ENCODE results near the gene SPRYD7.
"Not testable (repeated sequence)": the region's sequence is repeated elsewhere in the genome, so short reads cannot be mapped to it uniquely, and the experiment has no call there.

SPRYD7 gene
- total RNA-seq, result 6.3 to 7.5 reads per million in 2 experiments

GRCh38 chr13:49936075-49936967, at the start of gene SPRYD7:
Gene SPRYD7, minus strand, starts transcription at chr13:49936340. Its CDS starts 105 bp downstream, at chr13:49936235.
- peak; percentile 85 for DNase-seq (ENCODE audit: low read depth)

DNA sequence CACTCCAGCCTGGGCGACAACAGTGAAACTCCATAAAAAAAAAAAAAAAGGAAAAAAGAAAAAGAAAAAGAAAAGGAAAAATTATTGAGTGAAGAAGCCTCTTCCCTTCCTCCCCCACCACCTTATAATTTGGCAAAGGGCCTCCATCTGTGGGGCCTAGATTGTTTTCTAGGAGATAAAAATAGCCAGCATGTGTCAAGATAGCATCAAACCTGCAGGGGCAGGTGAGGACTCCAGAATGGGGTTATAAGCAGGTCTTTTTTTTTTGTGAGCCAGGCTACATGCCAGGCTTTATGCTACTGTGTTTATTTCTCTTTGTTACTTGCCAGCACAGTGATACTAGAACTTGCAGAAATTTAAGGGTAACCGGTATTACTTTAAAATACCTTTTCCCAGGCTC, 49.0 kb upstream of the SPRYD7 start:
- no peak for DNase-seq (ENCODE audit: low read depth)

GRCh38 chr13:49980266-49980665, 44.1 kb upstream of the SPRYD7 start:
- no peak for DNase-seq (ENCODE audit: low read depth)

- DNase-seq (ENCODE audit: low read depth), result no peak
Measured at GRCh38 chr13:49977992-49978391, 41.9 kb upstream of the SPRYD7 start.

DNA sequence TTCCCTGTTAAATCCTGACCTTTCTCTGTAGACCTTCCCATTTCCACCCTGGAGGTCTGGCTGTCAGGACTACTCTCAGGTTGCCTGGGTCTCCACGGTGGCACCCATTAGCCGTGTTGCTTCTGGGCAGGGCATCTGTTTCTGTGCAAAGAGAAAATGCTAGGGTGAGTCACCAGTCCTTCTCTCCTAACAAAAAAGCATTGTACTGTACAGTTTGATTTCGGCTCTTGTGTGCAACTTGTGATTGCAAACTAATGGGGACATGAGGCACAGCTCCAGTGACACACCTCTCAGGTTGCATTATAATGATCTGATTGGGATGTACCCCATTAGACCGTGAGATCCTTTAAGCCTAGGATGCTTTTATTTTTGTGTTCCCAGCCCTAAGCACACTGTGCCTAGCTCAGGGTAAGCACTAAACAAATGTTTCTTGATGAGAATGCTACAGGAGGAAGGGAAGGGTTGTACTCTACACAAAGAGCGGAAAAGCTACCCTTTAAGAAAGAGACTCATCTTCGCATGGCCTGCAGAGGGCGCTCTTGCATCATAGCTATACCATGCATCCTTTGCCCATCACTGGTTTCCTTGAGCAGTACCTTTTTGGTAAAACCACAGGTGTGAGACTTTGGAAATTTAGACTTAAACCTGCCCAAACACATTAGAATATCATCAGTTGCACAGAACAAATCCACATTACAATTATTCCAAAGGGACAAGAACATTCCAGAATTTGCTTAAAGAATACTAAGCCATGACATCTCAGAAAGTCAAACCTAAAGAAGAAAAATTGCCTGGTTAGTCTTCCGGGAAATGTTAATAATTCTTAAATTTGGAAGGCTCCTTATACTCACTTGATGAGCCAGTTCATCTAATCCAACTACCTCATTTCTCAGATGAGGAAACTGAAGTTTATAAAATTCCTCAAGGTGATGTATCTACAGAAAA, 40.4 kb upstream of the SPRYD7 start:
- peak; percentile 66 for DNase-seq (ENCODE audit: low read depth)

DNA sequence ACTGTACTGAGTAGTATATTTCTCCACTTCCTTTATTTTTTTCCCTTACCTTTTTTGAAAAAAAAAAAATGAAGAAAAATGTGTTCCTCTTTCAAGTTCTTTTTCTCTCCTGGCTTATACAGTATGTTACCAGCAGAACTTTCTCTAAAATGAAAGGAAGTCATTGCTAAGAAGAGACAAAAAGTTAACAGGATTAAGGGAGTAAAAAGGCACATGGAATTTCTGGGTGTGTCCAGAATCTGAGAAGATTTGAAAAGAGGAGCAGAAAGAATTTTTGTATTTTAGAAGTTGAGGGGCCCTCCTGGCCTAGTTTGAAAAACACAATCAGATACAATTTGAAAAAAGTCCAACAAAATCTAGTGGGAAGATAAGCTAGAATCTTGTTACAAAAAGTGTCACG, 39.7 kb upstream of the SPRYD7 start:
- DNase-seq (ENCODE audit: low read depth), result no peak

GRCh38 chr13:49972709-49973108, 36.6 kb upstream of the SPRYD7 start:
- DNase-seq (ENCODE audit: low read depth), result no peak

DNA sequence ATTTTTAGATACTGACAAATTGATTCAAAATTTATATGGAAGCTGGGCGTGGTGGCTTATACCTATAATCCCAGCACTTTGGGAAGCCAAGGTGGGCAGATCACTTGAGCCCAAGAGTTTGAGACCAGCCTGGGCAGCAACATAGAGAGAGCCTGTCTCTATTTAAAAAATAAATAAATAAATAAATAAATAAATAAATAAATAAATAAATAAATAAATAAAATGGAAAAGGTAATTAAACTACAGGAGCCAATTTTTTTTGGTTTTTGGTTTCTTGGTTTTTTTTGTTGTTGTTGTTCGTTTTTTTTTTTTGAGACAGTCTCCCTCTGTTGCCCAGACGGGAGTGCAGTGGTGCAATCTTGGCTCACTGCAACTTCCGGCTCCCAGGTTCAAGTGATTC, 31.3 kb upstream of the SPRYD7 start:
- DNase-seq (ENCODE audit: low read depth), result no peak

- DNase-seq (ENCODE audit: low read depth), result no peak
Measured at GRCh38 chr13:49958321-49958720, 22.2 kb upstream of the SPRYD7 start.

DNA sequence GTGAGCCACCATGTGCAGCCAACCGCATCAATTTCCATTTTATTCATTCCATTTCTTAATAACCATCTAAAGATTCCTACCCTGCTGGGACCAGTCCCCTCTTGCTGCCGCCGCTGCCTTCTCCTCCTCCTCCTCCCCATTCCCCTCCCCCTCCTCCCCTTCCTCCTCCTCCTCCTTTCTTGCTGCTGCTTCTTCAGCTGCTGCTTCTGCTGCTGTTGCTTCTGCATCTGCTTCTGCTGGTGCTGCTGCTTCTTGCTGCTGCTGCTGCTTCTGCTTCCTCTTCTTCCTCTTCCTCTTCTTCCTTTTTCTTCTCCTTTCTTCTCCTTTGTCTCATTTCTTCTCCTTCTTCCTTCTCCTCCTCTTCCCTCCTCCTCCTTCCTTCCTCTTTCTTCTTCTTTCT, 20.0 kb upstream of the SPRYD7 start:
- no peak for DNase-seq (ENCODE audit: low read depth)

GRCh38 chr13:49954674-49955455, 18.7 kb upstream of the SPRYD7 start:
- DNase-seq (ENCODE audit: low read depth), result no peak

GRCh38 chr13:49953560-49953959, 17.4 kb upstream of the SPRYD7 start:
- no peak for DNase-seq (ENCODE audit: low read depth)

- no peak for DNase-seq (ENCODE audit: low read depth)
Measured at GRCh38 chr13:49951754-49952535, 15.8 kb upstream of the SPRYD7 start.

DNA sequence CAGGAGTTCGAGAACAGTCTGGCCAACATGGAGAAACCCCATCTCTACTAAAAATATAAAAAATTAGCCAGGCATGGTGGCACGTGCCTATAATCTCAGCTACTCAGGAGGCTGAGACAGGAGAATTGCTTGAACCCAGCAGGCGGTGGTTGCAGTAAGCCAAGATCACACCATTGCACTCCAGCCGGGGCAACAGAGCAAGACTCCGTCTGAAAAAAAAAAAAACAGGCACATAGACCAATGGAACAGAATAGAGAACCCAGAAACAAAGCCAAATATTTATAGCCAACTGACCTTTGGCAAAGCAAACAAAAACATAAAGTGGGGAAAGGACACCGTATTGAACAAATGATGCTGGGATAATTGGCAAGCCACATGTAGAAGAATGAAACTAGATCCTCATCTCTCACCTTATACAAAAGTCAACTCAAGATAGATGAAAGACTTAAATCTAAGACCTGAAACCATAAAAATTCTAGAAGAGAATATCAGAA, 12.7 kb upstream of the SPRYD7 start:
- DNase-seq (ENCODE audit: low read depth), result not testable (repeated sequence)

GRCh38 chr13:49939321-49939720, 3.2 kb upstream of the SPRYD7 start:
- DNase-seq (ENCODE audit: low read depth), result no peak

DNA sequence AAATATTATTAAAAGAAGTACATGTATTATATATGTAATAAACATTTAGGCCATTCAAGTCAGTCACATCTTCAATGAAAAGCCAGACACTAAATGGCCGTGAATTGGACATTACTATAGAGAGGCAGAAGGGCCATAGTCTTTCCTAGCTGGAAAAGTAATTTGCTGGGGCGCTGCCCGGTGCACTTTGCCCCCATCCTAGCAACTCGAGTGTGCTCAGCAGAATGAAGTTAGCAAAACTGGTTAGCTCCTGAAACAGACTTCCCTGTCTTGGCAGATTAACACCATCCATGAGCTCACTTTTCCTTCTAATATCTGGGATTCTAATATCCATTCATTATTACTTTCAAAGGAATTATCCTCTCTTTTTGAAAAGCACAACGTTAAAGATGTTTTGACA, 2.8 kb upstream of the SPRYD7 start:
- no peak for DNase-seq (ENCODE audit: low read depth)

- no peak for DNase-seq (ENCODE audit: low read depth)
Measured at GRCh38 chr13:49938314-49938713, 2.2 kb upstream of the SPRYD7 start.

DNA sequence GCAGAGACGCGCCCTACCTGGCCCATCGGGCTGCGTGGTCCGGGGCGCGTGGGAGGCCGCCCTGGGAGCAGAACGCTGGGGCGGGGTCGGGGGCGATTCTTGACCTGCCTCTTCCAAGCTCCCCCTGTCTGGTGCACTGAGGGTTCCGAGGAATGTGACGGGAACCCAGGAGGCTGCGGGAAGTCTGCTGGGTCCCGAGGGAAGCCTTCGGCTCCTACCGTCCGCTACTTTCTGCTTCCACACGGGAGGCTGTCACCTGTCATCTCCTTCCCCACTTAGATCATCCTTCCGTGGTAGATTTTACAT, 781 bp upstream of the SPRYD7 start:
- no peak for DNase-seq (ENCODE audit: low read depth)

DNA sequence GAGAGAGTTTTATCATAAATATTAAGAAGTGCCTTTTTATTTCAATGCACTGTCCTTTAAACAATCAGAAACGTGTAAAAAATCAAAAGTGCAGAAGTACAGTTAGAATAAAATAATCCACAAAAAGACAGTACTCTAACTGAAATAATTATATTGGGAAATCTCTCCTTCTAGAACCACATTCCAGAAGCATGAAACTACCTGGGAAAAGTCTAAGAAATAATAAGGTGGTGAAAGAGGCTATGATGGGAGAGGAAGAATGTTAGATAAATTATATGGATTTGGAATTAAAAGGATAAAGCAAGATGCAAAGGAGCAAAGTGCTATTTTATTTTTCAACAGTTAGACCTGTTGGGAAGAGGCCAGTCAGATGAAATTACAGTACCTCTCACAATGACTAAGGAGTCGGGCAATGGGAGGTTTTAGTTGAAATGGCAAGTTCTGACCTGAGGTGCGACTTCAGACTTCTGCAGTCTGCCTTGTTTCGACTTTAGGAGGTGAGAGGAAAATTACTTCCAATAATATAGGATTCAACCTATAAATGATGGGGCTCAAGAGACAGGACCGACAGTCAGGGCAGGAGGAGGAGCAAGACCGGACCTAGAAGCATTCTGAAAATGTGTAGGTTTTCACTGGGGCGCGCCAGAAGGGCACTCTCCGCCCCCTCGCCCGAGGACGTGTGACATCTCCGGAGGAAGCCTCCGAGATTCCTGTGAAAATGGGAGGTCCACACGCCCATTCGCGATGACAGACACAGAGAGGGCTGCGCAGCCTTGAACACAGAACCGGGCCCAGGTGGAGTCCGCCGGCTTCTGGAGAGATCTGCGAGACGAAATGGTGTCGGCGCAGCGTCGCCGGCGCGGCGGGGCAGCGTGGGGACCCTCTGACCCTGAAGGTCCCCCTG, 717 bp downstream of the SPRYD7 start:
- peak; percentile 3 for DNase-seq (ENCODE audit: low read depth)

DNA sequence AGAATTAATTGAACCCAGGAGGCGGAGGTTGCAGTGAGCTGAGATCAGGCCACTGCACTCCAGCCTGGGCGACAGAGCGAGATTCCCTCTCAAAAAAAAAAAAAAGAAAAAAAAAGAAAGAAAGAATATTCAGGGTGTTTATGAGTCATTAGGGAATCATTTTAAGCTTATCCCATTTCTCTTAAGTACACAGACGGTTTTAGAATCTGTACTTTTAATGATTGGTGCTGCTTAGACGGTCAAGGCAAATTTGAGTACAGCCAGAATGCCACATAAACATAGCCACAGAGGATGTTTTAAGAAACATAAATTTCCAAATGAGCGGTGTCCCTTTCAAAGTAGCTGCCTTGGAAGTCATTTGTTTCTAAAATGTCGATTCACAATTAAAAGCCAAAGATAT, 2.6 kb downstream of the SPRYD7 start:
- DNase-seq (ENCODE audit: low read depth), result no peak
